KMS-11 (cell line): ENCODE results near the gene RPA3.

Source experiments
- H2AFZ ChIP-seq: fragments of 200-600 bp; sonication (generic); 2 replicates; pipeline ENCODE4 v1.6.1; 2016; ENCODE audit warnings: antibody characterized with exemption, mixed run types, low read depth
- H3K27ac ChIP-seq: fragments of 200-600 bp; sonication (generic); 2 replicates; pipeline ENCODE4 v1.6.1; 2016; ENCODE audit warnings: mild to moderate bottlenecking, mixed run types
- H3K27me3 ChIP-seq: fragments of 200-600 bp; sonication (generic); 2 replicates; pipeline ENCODE4 v1.6.1; 2017; ENCODE audit warnings: mild to moderate bottlenecking, low read depth, mixed run types, moderate library complexity; ENCODE audit not compliant: insufficient read depth
- H3K36me3 ChIP-seq: fragments of 200-600 bp; sonication (generic); 2 replicates; pipeline ENCODE4 v1.6.1; 2017; ENCODE audit warnings: mild to moderate bottlenecking, mixed run types; ENCODE audit not compliant: insufficient read depth
- H3K4me1 ChIP-seq: fragments of 200-600 bp; sonication (generic); 2 replicates; pipeline ENCODE4 v1.6.1; 2016; ENCODE audit warnings: mild to moderate bottlenecking, low read depth, mixed run types; ENCODE audit not compliant: poor library complexity, severe bottlenecking
- H3K4me2 ChIP-seq: fragments of 200-600 bp; sonication (generic); 2 replicates; pipeline ENCODE4 v1.7.0; 2016; ENCODE audit warnings: mild to moderate bottlenecking, mixed run types
- H3K4me3 ChIP-seq: fragments of 200-600 bp; sonication (generic); IDR thresholded peaks from 2 replicates; pipeline ENCODE4 v1.6.1; 2017; ENCODE audit warnings: low read depth, low read length, mixed read lengths; ENCODE audit not compliant: insufficient read depth
- H3K79me2 ChIP-seq: fragments of 200-600 bp; sonication (generic); 2 replicates; pipeline ENCODE4 v1.6.1; 2016; ENCODE audit warnings: low read depth, mixed run types; ENCODE audit not compliant: insufficient read depth
- H3K9ac ChIP-seq: fragments of 200-600 bp; sonication (generic); 2 replicates; pipeline ENCODE4 v1.6.1; 2016; ENCODE audit warnings: mild to moderate bottlenecking, mixed run types
- H4K20me1 ChIP-seq: fragments of 200-600 bp; sonication (generic); 2 replicates; pipeline ENCODE4 v1.6.1; 2016; ENCODE audit warnings: mild to moderate bottlenecking, mixed run types; ENCODE audit not compliant: insufficient read depth
- CTCF ChIP-seq: fragments of 200-600 bp; sonication (generic); conservative IDR thresholded peaks from 2 replicates; pipeline ENCODE4 v1.6.1; 2017; ENCODE audit warnings: low read depth, mild to moderate bottlenecking, antibody characterized with exemption, low read length, moderate library complexity, mixed read lengths

RPA3 gene

GRCh38 chr7:7650682-7651206 lies 67.7 kb downstream of the RPA3 start:
- Histone ChIP-seq H3K27ac (no peak overlapping the region), H3K27me3 (no peaks in the 10 kb centered on the region), H3K4me2 (peak overlapping the region; percentile 10), H3K79me2 (no peaks in the 10 kb centered on the region), H3K4me3 (no peak overlapping the region), H4K20me1 (no peaks in the 10 kb centered on the region), H3K9ac (no peak overlapping the region), H2AFZ (no peak overlapping the region), H3K4me1 (peaks cover 21% of the 10 kb centered on the region), H3K36me3 (no peaks in the 10 kb centered on the region)
- no peak for TF ChIP-seq CTCF

GRCh38 chr7:7647495-7648036 lies 70.8 kb downstream of the RPA3 start:
- Histone ChIP-seq H3K9ac (no peak overlapping the region), H3K36me3 (no peaks in the 10 kb centered on the region), H4K20me1 (no peaks in the 10 kb centered on the region), H3K4me3 (no peak overlapping the region), H3K4me2 (no peak overlapping the region), H3K79me2 (no peaks in the 10 kb centered on the region), H2AFZ (no peak overlapping the region), H3K27ac (no peak overlapping the region), H3K27me3 (no peaks in the 10 kb centered on the region), H3K4me1 (peaks cover 17% of the 10 kb centered on the region)
- no peak for TF ChIP-seq CTCF

- TF ChIP-seq CTCF = no peak
- H3K79me2 ChIP-seq = peaks cover 14% of the 10 kb centered on the region; the same call in 1 of the 2 replicates
Measured at GRCh38 chr7:7642081-7642480, 76.3 kb downstream of the RPA3 start.

GRCh38 chr7:7641129-7641663 lies 77.2 kb downstream of the RPA3 start:
- Histone ChIP-seq H3K79me2 (peaks cover 14% of the 10 kb centered on the region; the same call in 1 of the 2 replicates), H3K4me1 (peaks cover 17% of the 10 kb centered on the region), H3K36me3 (peaks cover 7% of the 10 kb centered on the region; the same call in 1 of the 2 replicates), H4K20me1 (no peaks in the 10 kb centered on the region), H3K9ac (peak overlapping the region; percentile 73), H3K4me2 (peak overlapping the region; percentile 69), H3K27ac (peak overlapping the region; percentile 34), H3K4me3 (peak overlapping the region; percentile 75), H2AFZ (peak overlapping the region; percentile 96), H3K27me3 (no peaks in the 10 kb centered on the region)
- no peak for TF ChIP-seq CTCF

More at GRCh38 chr7:7642081-7642480, 76.3 kb downstream of the RPA3 start:
- H3K36me3 ChIP-seq = no peaks in the 10 kb centered on the region
- H2AFZ ChIP-seq = no peak overlapping the region
- H3K4me1 ChIP-seq = peaks cover 17% of the 10 kb centered on the region
- H3K4me2 ChIP-seq = peak overlapping the region; percentile 69; the same call in 1 of the 2 replicates
- no peaks in the 10 kb centered on the region for H3K27me3 ChIP-seq
- H3K4me3 ChIP-seq = no peak overlapping the region
- no peak overlapping the region for H3K27ac ChIP-seq
- no peaks in the 10 kb centered on the region for H4K20me1 ChIP-seq
- H3K9ac ChIP-seq = no peak overlapping the region
